ENCODE results near the gene SRGN.

The SRGN gene

GRCh38 chr10:69119896-69120295 is 32.0 kb downstream of the SRGN start:
- Histone ChIP-seq H3K36me3 (no peaks in the 10 kb centered on the region), H3K9me3 (no peaks in the 10 kb centered on the region), H3K4me3 (ENCODE audit: low read depth in 1 of 2, low read length in 1 of 2) (no peak overlapping the region), H3K27ac (no peak overlapping the region), H3K4me1 (ENCODE audit: control insufficient read depth in 1 of 2, insufficient read depth in 1 of 2, low read depth in 1 of 2, low read length in 1 of 2) (peaks cover 8 to 12% of the 10 kb centered on the region in 2 experiments), H3K27me3 (no peaks in the 10 kb centered on the region)
- no peak for TF ChIP-seq CTCF (IDR thresholded peaks at IDR 0.05)

GRCh38 chr10:69123306-69123746 is 35.4 kb downstream of the SRGN start:
- H3K4me1 ChIP-seq (ENCODE audit: control insufficient read depth in 1 of 2, insufficient read depth in 1 of 2, low read depth in 1 of 2, low read length in 1 of 2): peaks cover 22 to 27% of the 10 kb centered on the region in 2 experiments
- TF ChIP-seq CTCF (IDR thresholded peaks at IDR 0.05): no peak
- no peaks in the 10 kb centered on the region for H3K9me3 ChIP-seq
- peak overlapping the region; percentile 88 to 89 for H3K4me3 ChIP-seq (ENCODE audit: low read depth in 1 of 2, low read length in 1 of 2)
- H3K36me3 ChIP-seq: no peaks in the 10 kb centered on the region
- H3K27me3 ChIP-seq: no peaks in the 10 kb centered on the region
- peak overlapping the region; percentile 99 for H3K27ac ChIP-seq

GRCh38 chr10:69123747-69124562 is 36.1 kb downstream of the SRGN start, which contains the start of gene VPS26A:
VPS26A (plus strand) TSS chr10:69124178; CDS start chr10:69124278, 100 bp downstream.
- Histone ChIP-seq H3K9me3 (no peaks in the 10 kb centered on the region), H3K36me3 (no peaks in the 10 kb centered on the region), H3K4me3 (ENCODE audit: low read depth in 1 of 2, low read length in 1 of 2) (peak within 1 kb of the TSS; percentile 88 to 89), H3K4me1 (ENCODE audit: control insufficient read depth in 1 of 2, insufficient read depth in 1 of 2, low read depth in 1 of 2, low read length in 1 of 2) (peaks cover 22 to 27% of the 10 kb centered on the region in 2 experiments), H3K27me3 (no peaks in the 10 kb centered on the region), H3K27ac (peak within 1 kb of the TSS; percentile 99)
- TF ChIP-seq CTCF (IDR thresholded peaks at IDR 0.05): peak; percentile 65

- H3K4me1 ChIP-seq (ENCODE audit: control insufficient read depth in 1 of 2, insufficient read depth in 1 of 2, low read depth in 1 of 2, low read length in 1 of 2): peaks cover 22 to 27% of the 10 kb centered on the region in 2 experiments
- no peaks in the 10 kb centered on the region for H3K36me3 ChIP-seq
- H3K27me3 ChIP-seq: no peaks in the 10 kb centered on the region
- no peak for TF ChIP-seq CTCF (IDR thresholded peaks at IDR 0.05)
- no peaks in the 10 kb centered on the region for H3K9me3 ChIP-seq
- peak overlapping the region; percentile 99 for H3K27ac ChIP-seq
- H3K4me3 ChIP-seq (ENCODE audit: low read depth in 1 of 2, low read length in 1 of 2): peak overlapping the region; percentile 88 to 89
Observed at GRCh38 chr10:69124563-69125268, 36.8 kb downstream of the SRGN start.

- peak overlapping the region; percentile 99 for H3K27ac ChIP-seq
- TF ChIP-seq CTCF (IDR thresholded peaks at IDR 0.05): no peak
- H3K4me1 ChIP-seq (ENCODE audit: control insufficient read depth in 1 of 2, insufficient read depth in 1 of 2, low read depth in 1 of 2, low read length in 1 of 2): peaks cover 22 to 27% of the 10 kb centered on the region in 2 experiments
- no peaks in the 10 kb centered on the region for H3K9me3 ChIP-seq
- H3K36me3 ChIP-seq: no peaks in the 10 kb centered on the region
- peak overlapping the region in 1 of 2 experiments; percentile 88 for H3K4me3 ChIP-seq (ENCODE audit: low read depth in 1 of 2, low read length in 1 of 2)
- H3K27me3 ChIP-seq: no peaks in the 10 kb centered on the region
Observed at GRCh38 chr10:69125554-69125953, 37.7 kb downstream of the SRGN start.
